Fibroblast of skin of right quadriceps (primary cell): Measurements from ENCODE around the gene PRICKLE1.

ENCODE experiments used
- DNase-seq: peaks from one replicate; pipeline ENCODE4 v3.0.0-alpha.2; 2013

PRICKLE1 gene

DNA sequence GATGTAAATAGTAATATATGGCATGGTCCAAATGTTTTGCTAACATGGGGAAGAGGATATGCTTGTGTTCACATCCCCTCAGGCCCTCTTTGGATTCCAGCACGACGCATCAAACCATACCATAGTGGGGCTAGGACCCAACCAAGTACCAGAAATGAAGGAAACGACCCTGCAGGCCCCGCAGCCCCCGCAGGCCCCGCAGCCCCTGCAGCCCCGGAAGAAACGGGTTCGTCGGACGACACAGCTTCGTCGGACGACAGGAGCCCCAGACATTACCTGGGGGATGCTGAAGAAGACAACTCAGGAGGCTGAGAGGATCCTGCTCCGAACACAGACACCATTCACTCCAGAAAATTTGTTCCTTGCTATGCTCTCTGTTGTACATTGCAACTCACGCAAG, 143.7 kb downstream of the PRICKLE1 start:
- DNase-seq, result no peak

DNA sequence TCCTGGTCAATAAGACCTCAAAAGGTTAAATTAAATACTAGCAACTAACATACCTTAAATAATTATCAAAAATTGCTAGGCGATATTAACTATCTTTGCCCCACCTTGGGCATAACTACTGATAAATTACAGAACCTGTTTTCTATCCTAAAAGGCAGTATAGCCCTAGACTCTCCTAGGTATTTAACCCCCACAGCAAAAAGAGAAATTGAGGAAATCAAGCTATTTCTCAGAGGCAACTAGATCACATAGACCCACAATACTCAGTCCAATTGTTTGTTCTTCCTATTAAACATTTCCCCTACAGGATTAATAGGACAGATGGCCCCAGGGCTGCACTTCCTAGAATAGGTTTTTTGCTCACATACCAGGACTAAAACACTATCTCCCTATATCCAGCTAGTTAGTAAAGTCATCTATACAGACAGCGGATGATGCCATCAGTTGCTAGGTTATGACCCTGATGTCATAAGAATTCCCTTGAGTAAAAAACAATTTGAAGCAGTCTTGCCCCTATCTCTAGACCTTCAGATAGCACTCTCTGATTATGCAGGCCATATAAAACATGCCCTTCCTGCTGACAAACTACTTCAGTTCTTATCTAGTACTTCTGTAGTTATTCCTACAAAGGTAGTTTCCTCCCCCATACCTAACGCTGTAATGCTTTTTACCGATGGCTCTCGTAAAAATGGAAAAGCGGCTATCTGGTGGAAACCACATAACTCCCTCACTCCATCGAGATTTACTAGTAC, 145.2 kb downstream of the PRICKLE1 start:
- DNase-seq, result no peak

DNA sequence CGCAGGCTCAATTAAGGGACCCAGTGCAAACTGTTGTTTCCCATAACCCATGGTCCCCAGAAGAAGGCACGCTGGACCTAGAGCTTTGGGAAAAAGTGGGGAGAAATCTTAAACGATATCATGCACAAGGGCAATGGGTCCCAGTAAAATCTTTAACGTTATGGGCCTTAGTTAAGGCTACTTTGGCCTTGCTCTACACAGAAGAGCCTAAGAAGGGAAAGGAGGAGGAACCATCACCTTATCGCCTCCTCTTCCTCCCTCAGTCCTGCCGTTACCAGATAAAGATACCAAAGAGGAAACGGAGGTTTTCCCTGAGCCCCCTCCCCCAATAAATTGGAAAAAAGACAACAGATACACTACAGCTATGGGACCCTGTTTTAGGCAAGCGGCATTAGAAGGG, 146.7 kb downstream of the PRICKLE1 start:
- DNase-seq, result no peak

DNA sequence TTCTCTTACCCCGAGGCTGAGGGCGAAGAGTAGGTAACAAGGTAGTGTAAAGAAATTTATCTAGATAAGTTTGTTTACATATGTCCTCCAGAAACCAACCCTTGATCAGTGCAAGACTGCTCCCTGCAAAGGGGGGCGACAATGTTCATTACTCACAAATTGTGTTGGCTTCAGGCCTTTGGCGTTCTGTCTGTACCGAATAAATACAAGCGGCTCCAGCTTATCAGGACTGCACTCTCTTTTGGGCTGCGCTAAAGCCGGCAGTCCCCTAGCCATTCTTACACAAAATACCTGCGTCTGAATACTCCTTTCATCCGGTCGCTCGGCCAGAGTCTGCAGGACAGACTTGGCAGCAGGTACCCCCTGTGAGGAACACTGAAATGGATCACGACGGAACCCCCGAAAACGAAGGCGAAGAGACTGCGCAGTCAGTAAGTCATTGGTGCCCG, 147.2 kb downstream of the PRICKLE1 start:
- no peak for DNase-seq

DNA sequence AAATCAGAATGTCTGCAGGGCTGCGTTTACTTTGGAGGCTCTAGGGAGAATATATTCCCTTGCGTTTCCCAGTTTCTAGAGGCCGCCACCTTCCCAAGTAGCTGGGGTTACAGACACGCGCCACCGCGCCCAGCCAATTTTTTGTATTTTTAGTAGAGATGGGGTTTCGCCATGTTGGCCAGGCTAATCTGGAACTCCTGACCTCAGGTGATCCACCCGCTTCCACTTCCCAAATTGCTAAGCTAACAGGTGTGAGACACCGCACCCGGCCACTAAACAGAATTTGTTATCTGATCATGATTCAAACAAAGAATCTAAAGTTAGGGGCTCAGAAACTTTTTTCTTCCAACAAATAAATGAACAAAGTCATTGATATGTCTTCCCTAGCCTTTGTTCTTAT, 148.9 kb downstream of the PRICKLE1 start:
- no peak for DNase-seq

DNA sequence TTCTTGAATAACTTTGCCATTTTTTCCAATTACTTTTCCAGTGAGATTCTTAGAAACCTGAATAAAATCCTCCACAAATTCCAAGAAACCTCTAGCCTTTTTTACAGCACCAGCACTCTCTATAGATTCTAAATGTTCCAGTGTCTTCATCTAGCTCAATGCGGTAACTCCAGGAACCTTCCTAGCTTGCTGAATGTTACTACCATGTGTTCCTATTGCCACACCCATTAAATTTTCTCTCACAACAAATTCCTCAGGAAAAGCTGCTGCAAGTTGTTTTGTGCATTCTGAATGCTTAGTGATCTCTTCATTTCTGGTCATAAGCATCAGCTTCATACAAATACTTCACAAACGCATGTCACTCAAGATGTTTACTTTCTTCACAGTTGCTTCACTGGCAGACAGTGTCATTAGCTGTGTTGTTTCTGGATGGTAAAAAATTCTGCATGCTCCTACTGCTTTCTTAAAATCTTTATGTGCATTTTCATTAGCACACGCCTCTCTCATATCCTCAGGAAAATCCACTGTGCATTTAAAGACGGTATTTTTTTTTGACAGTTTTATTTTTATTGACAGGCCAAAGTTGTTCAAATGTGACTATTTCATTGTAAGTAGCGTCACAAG, 156.9 kb downstream of the PRICKLE1 start:
- DNase-seq, result no peak

DNA sequence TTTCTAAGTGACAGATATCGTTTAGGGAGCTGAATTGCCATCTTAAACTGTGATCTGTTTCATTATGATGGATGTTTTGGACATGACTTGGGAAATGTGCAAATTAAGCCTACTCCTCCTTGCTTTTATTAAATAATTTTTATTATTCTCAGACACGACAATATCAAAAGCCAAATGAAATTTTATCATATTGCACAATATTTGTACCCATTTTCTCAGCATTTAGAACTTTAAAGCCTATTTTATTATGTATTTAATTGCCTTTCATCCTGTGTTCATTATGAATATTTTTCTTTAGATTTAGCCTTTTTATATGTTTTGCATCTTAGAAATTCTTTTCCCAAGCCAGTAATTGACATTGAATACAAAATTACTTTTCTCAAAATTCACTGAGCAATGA, 160.7 kb downstream of the PRICKLE1 start:
- DNase-seq, result no peak

DNA sequence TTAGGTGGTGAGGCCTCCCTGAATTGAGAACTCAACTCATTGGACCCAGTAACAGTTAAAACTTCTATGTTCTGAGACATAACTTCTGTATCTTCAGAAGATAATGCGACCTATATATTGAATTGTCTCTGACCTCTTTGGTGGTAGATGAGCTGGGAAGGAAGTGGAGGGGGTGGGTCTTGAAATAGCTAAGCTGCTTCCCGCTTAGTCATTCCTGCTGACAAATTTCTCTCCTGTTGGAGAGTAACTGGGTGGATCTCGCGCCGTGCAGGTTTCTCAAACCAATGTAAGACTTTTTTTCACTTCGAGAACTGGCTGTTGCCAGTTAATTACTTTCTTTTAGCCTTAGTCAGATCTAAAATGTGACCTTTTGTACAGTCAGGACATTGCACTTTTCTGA, 162.8 kb downstream of the PRICKLE1 start:
- peak; percentile 58 for DNase-seq

DNA sequence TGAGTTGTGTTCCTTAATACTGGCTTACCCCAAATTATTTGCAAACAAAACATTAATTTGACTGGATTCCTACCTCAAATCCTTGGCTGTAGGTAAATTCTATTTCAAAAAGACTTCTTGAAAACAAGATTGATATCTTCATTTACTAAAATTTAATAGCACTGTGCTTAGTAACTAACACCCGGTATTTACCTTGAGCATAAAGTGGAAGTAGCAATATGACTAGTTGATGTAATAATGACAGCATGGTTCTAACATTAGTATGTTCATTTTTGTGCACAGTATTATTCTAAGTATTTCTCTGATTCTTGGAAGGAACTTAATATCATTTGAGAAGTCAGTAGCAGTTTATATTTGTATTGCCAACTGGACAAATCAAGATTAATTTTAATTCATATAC, 166.8 kb downstream of the PRICKLE1 start:
- no peak for DNase-seq

DNA sequence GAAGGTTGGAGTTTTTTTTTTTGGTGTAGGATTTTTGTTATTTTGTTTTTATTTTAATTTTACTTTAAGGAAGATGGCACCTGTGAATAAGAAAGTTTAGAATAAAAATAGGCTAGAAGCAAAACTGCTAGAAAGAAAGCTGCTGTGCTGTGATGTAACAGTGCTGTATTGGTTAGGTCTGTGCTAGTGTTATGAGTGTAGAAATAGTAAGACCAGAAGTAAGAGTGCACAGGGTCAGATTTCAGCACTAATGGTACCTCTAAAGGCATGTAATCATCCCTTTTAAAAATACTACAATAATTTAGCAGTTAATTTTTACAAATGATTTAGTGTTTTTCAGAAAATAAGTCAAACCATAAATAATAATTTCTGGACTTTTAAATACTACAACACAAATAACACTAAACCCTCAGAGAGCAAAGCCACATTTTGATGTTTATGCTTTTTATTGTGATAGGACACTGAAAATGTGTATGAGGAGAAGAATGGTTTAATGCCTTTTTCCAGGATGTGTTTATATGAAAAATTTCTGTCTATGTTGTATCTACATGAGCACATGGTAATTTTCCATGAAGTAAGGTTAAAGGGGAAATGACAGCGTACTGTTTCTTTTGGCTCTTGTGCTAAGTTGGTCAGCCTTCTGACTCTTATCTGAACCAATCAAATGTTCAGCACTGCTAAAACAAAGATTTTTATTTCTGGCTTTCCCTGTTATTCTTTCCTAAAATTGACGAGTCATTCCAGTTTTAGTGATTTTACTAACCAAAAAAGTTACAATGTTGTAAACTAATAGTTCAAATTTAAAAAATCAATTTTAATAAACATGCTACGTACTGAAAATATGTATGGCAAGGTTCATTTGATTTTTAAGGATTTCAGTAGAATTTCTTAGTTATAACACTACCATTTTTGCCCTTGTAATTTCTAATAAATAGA, 167.4 kb downstream of the PRICKLE1 start:
- DNase-seq, result peak; percentile 48

DNA sequence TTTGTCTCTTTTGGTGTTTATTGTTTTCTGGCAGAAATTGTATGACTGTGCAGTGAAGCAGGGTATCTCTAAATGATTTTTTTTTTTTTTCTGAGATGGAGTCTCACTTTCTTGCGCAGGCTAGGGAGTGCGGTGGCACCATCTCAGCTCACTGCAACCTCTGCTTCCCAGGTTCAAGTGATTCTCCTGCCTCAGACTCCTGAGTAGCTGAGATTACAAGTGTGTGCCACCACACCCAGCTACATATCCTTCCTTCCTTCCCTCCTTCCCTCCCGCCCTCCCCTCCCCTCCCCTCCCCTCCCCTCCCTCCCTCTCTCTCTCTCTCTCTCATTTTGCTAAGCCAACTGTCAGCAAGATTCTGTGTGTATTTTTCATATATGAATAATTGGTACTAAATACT, 169.2 kb downstream of the PRICKLE1 start:
- no peak for DNase-seq

DNA sequence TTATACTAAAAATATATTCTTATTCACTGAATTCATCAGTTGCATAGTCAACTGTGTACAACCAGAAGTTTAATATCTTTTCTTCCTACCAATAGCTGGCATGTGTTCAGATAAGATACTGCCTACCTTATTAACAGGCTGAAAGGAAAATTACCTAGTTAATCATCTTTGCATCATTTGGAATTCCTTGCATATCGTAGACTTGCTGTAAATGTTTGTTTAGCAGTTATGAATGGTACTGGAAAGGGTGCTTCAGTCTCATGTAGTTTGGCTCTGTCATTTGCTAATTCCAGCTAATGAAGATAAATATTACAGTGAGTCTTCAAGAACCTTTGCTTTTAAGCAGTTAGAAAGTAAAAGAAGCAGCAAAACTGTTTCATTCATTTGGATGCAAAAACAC, 179.2 kb downstream of the PRICKLE1 start:
- DNase-seq, result no peak

DNA sequence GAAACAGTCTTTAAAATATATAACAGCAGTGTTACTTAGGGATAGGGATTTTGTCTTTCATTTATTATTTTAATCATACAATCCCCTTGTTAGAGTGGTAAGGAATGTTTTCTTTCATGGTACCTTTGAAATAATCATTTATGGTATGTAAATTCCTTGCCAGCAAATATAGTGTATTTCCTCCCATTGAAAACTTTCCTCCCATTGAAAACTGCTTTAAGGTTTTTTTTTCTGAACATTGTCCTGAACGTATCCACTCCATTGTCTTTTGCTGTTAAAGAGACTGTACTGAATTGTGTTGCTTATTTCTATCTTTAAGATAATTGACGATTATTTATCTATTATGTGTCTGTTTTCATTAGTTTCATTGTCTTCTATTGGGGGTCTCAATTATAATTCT, 180.1 kb downstream of the PRICKLE1 start:
- no peak for DNase-seq

DNA sequence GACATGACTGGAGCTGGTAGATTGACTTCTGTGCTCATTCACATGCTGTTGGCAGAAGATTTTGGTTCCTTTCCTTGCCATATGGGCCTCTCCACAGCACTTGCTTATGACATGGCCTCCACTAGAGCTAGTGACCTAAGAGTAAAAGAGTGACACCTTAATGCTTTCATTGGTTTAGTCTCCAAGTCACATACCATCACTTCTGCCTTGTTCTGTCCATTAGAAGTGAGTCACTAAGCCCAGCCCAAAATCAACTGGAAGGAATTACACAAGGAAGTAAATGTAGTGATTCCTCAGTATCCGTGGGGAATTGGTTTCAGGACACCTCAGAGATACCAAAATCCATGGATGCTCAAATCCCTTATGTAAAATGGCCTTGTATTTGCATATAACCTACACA, 182.2 kb downstream of the PRICKLE1 start:
- DNase-seq, result peak; percentile 11
